ENCODE data around the gene PSMG1. TPM values are rescaled to one million over a fixed set of nuclear protein-coding genes. Genes with fewer than 3 reads are reported as not detected.
"Not testable (repeated sequence)": the region's sequence is repeated elsewhere in the genome, so short reads cannot be mapped to it uniquely, and the experiment has no call there.

Gene PSMG1
- total RNA-seq: 10 to 100 TPM; 59.6 to 66.2 TPM

GRCh38 chr21:39183272-39184049 lies at the start of gene PSMG1:
Gene PSMG1, minus strand, starts transcription at chr21:39183451. Its CDS starts 66 bp downstream, at chr21:39183385.
- Mint-ChIP-seq H3K4me1 (peaks cover 41% of the 10 kb centered on the region), H3K36me3 (ENCODE audit: low read depth) (peaks cover 33% of the 10 kb centered on the region), H3K4me3 (peak within 1 kb of the TSS; percentile 97), H3K27ac (peak within 1 kb of the TSS; percentile 92), H3K27me3 (no peaks in the 10 kb centered on the region), H3K9me3 (no peaks in the 10 kb centered on the region)
- ChIA-PET POLR2A (interaction anchor here (0.9 to 4.2 kb wide), 24 partner anchors 9 to 1817 kb away, joined by 3 to 60 read pairs (median 5); partner anchors contain the start of genes BRWD1, DYRK1A and HMGN1), CTCF (interaction anchor here (0.6 to 2.7 kb wide), 12 partner anchors 10 to 421 kb away, joined by 3 to 12 read pairs (median 4); partner anchors contain the start of genes BRWD1, HMGN1 and LCA5L)
- DNase-seq: peak; percentile 95

- no peak for DNase-seq
- POLR2A ChIA-PET: interaction anchor here (0.5 to 1.5 kb wide), 2 partner anchors 49 to 172 kb away, joined by 3 to 5 read pairs; partner anchors contain the start of gene PSMG1
- Mint-ChIP-seq H3K4me3 (no peak overlapping the region), H3K36me3 (ENCODE audit: low read depth) (peaks cover 67% of the 10 kb centered on the region), H3K27ac (no peak overlapping the region), H3K4me1 (peaks cover 2% of the 10 kb centered on the region), H3K27me3 (no peaks in the 10 kb centered on the region), H3K9me3 (no peaks in the 10 kb centered on the region)
- CTCF ChIA-PET: no interaction called here
These were observed 49.6 kb upstream of the PSMG1 start for GRCh38 chr21:39232861-39233291.

- no peak overlapping the region for H3K4me3 Mint-ChIP-seq
- no peak for DNase-seq
- H3K27ac Mint-ChIP-seq: no peak overlapping the region
- no peaks in the 10 kb centered on the region for H3K9me3 Mint-ChIP-seq
- H3K4me1 Mint-ChIP-seq: peaks cover 8% of the 10 kb centered on the region
- CTCF ChIA-PET: no interaction called here
- H3K36me3 Mint-ChIP-seq (ENCODE audit: low read depth): peaks cover 67% of the 10 kb centered on the region
- no peaks in the 10 kb centered on the region for H3K27me3 Mint-ChIP-seq
- POLR2A ChIA-PET: no interaction called here
These were observed 41.7 kb upstream of the PSMG1 start for GRCh38 chr21:39224930-39225329.

GRCh38 chr21:39221997-39222486 lies 38.8 kb upstream of the PSMG1 start:
- peaks cover 64% of the 10 kb centered on the region for H3K36me3 Mint-ChIP-seq (ENCODE audit: low read depth)
- CTCF ChIA-PET: no interaction called here

GRCh38 chr21:39221282-39221996 lies 38.2 kb upstream of the PSMG1 start:
- Mint-ChIP-seq H3K27me3 (no peaks in the 10 kb centered on the region), H3K27ac (no peak overlapping the region), H3K9me3 (no peaks in the 10 kb centered on the region), H3K36me3 (ENCODE audit: low read depth) (peaks cover 62% of the 10 kb centered on the region), H3K4me3 (no peak overlapping the region), H3K4me1 (peaks cover 11% of the 10 kb centered on the region)
- DNase-seq: no peak
- POLR2A ChIA-PET: no interaction called here
- CTCF ChIA-PET: no interaction called here

More at GRCh38 chr21:39221997-39222486, 38.8 kb upstream of the PSMG1 start:
- H3K4me1 Mint-ChIP-seq: peaks cover 11% of the 10 kb centered on the region
- POLR2A ChIA-PET: no interaction called here
- H3K9me3 Mint-ChIP-seq: no peaks in the 10 kb centered on the region
- DNase-seq: no peak
- no peak overlapping the region for H3K27ac Mint-ChIP-seq
- no peaks in the 10 kb centered on the region for H3K27me3 Mint-ChIP-seq
- H3K4me3 Mint-ChIP-seq: no peak overlapping the region

GRCh38 chr21:39220875-39221274 lies 37.6 kb upstream of the PSMG1 start:
- peaks cover 59% of the 10 kb centered on the region for H3K36me3 Mint-ChIP-seq (ENCODE audit: low read depth)
- POLR2A ChIA-PET: not testable (repeated sequence)

GRCh38 chr21:39220150-39220549 lies 36.9 kb upstream of the PSMG1 start:
- no peak for DNase-seq
- CTCF ChIA-PET: no interaction called here
- no peak overlapping the region for H3K4me3 Mint-ChIP-seq
- peaks cover 10% of the 10 kb centered on the region for H3K4me1 Mint-ChIP-seq
- POLR2A ChIA-PET: no interaction called here
- H3K27ac Mint-ChIP-seq: no peak overlapping the region
- H3K27me3 Mint-ChIP-seq: no peaks in the 10 kb centered on the region
- peaks cover 59% of the 10 kb centered on the region for H3K36me3 Mint-ChIP-seq (ENCODE audit: low read depth)
- H3K9me3 Mint-ChIP-seq: no peaks in the 10 kb centered on the region

More at GRCh38 chr21:39220875-39221274, 37.6 kb upstream of the PSMG1 start:
- H3K4me3 Mint-ChIP-seq, H3K27ac Mint-ChIP-seq, H3K27me3 Mint-ChIP-seq, DNase-seq, CTCF ChIA-PET, H3K9me3 Mint-ChIP-seq: not testable (repeated sequence)
- H3K4me1 Mint-ChIP-seq: peaks cover 11% of the 10 kb centered on the region

- POLR2A ChIA-PET: interaction anchor here (0.8 to 0.9 kb wide), 3 partner anchors 14 to 132 kb away, joined by 3 to 4 read pairs (median 3); no protein-coding TSS in a partner anchor
- Mint-ChIP-seq H3K4me3 (no peak overlapping the region), H3K36me3 (ENCODE audit: low read depth) (peaks cover 54% of the 10 kb centered on the region), H3K4me1 (peaks cover 3% of the 10 kb centered on the region), H3K27me3 (no peaks in the 10 kb centered on the region), H3K27ac (no peak overlapping the region), H3K9me3 (no peaks in the 10 kb centered on the region)
- CTCF ChIA-PET: no interaction called here
- DNase-seq: no peak
These were observed 34.8 kb upstream of the PSMG1 start for GRCh38 chr21:39218082-39218409.

- Mint-ChIP-seq H3K27ac (no peak overlapping the region), H3K9me3 (no peaks in the 10 kb centered on the region), H3K27me3 (no peaks in the 10 kb centered on the region), H3K4me3 (no peak overlapping the region), H3K4me1 (peaks cover 3% of the 10 kb centered on the region), H3K36me3 (ENCODE audit: low read depth) (peaks cover 49% of the 10 kb centered on the region)
- DNase-seq: no peak
- POLR2A ChIA-PET: interaction anchor here (0.8 kb wide), 2 partner anchors 14 to 83 kb away, joined by 3 to 4 read pairs; no protein-coding TSS in a partner anchor
- CTCF ChIA-PET: no interaction called here
These were observed 34.3 kb upstream of the PSMG1 start for GRCh38 chr21:39217356-39218081.

- no peak overlapping the region for H3K4me3 Mint-ChIP-seq
- no peak for DNase-seq
- ChIA-PET POLR2A (no interaction called here), CTCF (no interaction called here)
- no peak overlapping the region for H3K27ac Mint-ChIP-seq
- peaks cover 47% of the 10 kb centered on the region for H3K36me3 Mint-ChIP-seq (ENCODE audit: low read depth)
- H3K27me3 Mint-ChIP-seq: no peaks in the 10 kb centered on the region
- no peaks in the 10 kb centered on the region for H3K9me3 Mint-ChIP-seq
- peaks cover 3% of the 10 kb centered on the region for H3K4me1 Mint-ChIP-seq
These were observed 33.0 kb upstream of the PSMG1 start for GRCh38 chr21:39216290-39216689.

- no peak overlapping the region for H3K4me3 Mint-ChIP-seq
- H3K9me3 Mint-ChIP-seq: no peaks in the 10 kb centered on the region
- no peak overlapping the region for H3K27ac Mint-ChIP-seq
- no peak for DNase-seq
- H3K27me3 Mint-ChIP-seq: no peaks in the 10 kb centered on the region
- ChIA-PET POLR2A (interaction anchor here (0.9 kb wide), 1 partner anchor 25 kb away, joined by 3 read pairs; no protein-coding TSS in a partner anchor), CTCF (no interaction called here)
- peaks cover 3% of the 10 kb centered on the region for H3K4me1 Mint-ChIP-seq
- H3K36me3 Mint-ChIP-seq (ENCODE audit: low read depth): peaks cover 53% of the 10 kb centered on the region
These were observed 31.8 kb upstream of the PSMG1 start for GRCh38 chr21:39215078-39215477.

GRCh38 chr21:39209334-39209688 lies 26.1 kb upstream of the PSMG1 start:
- H3K27me3 Mint-ChIP-seq: no peaks in the 10 kb centered on the region
- POLR2A ChIA-PET: no interaction called here
- peaks cover 2% of the 10 kb centered on the region for H3K4me1 Mint-ChIP-seq
- no peak overlapping the region for H3K27ac Mint-ChIP-seq
- H3K4me3 Mint-ChIP-seq: no peak overlapping the region
- no peaks in the 10 kb centered on the region for H3K9me3 Mint-ChIP-seq
- CTCF ChIA-PET: no interaction called here
- no peak for DNase-seq
- H3K36me3 Mint-ChIP-seq (ENCODE audit: low read depth): peaks cover 61% of the 10 kb centered on the region

All from activated CD4-positive, alpha-beta memory T cell treated with anti-CD3 and anti-CD28 coated beads, Interleukin-2, amount 10 ng/mL, durations not matched to agents 7 days and 5 days (primary cell).